ENCODE results near the gene SLC4A9.
A peak's percentile ranks its signal among the peaks of the same experiment; 100 is the strongest.
"Not testable (repeated sequence)": the region's sequence is repeated elsewhere in the genome, so short reads cannot be mapped to it uniquely, and the experiment has no call there.

The SLC4A9 gene

GRCh38 chr5:140400730-140401361, 40.9 kb downstream of the SLC4A9 start:
- DNase-seq (ENCODE audit: low read depth in 2 of 2), result peak; percentile 77 to 79

DNA sequence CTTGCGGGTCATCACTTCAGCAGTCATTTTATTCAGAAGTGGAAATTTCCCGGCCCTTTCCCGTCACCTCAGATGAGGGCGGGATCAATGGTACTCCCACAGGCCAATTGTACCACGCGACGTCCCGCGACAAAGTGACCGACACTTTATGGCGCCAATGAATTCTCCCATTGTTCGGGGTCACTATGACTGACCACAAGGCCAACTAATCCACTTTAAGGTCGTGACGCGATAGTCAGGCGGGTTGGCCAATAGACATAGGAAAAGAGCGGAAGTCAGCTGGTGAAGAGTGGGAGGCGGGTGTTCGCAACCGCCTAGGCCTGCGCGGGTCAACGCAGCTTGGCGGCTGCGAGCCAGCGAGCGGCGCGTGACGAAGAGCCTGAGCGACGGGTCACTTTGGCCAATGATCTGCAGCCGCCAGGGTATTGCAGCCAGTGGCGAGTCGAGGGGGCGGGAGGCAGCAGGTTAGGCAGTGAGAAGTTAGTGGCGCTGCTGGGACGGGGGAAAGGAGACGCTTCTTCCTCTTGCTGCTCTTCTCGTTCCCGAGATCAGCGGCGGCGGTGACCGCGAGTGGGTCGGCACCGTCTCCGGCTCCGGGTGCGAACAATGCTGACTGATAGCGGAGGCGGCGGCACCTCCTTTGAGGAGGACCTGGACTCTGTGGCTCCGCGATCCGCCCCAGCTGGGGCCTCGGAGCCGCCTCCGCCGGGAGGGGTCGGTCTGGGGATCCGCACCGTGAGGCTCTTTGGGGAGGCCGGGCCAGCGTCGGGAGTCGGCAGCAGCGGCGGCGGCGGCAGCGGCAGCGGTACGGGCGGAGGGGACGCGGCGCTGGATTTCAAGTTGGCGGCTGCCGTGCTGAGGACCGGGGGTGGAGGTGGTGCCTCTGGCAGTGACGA, 41.6 kb downstream of the SLC4A9 start, which contains the start of gene ANKHD1:
TSS of gene ANKHD1 (plus strand) at position 472 of the 896 bp plus-strand sequence. CDS start at position 607, 135 bp downstream.
- peak; percentile 95 to 97 for DNase-seq (ENCODE audit: low read depth in 2 of 2)

DNA sequence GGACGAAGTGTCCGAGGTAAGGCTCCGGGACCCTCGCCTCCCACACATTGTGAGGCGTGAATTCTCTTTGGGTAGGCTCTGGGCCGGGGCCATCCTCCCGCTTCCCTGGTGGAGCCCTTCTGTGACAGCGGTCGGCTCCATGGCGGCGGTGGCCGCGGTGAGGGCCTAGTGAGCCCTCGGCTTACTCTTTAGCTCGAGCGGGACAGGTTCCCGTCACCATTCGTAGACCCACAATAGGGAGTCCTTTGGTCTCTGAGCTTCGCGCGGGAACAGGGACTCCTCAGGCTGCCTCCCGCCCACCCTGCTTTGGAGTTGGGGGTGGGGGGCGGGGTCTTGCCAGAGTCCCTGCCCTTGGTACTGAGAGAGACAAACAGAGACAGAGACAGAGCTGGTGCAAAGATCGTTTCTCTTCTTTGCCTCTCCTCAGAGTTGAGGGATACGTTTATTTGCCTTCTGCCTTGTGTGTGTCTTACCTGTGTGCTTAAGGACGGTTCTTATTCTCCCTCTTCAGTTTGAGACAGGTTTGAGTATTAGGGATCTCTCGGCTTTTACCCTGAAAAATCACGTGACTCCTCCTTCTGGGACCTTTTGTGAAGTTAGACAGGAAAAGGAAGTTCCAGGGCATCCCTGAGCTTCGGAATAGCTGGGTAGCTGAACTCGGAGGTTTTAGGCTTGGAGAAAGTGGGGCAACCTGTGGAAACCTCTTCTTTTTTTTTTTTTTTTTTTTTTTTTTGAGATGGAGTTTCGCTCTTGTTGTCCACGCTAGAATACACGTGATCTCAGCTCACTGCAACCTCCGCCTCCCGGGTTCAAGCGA, 42.5 kb downstream of the SLC4A9 start:
- peak; percentile 19 to 41 for DNase-seq (ENCODE audit: low read depth in 2 of 2)

- no peak for DNase-seq (ENCODE audit: low read depth in 2 of 2)
Observed at GRCh38 chr5:140403613-140404012, 43.6 kb downstream of the SLC4A9 start.

DNA sequence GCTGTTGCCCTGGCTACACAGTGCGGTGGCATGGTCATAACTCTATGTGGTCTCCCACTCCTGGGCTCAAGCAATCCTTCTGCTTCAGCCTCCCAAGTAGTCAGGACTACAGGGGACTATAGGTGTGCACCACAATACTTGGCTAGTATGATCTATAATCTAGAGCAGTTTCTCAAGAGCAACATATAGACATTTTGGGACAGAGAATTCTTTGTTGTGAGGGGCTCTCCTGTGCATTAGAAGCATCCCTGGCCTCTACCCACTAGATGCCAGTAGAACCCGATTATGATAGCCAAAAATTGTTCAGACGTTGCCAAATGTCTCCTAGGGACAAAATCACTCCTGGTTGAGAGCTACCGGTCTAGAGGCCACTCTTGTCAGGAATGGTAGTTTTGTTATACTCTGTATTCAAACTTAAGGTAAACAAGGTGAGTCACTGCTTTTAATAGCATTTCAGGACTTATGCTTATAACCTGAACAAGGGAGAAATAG, 48.8 kb downstream of the SLC4A9 start:
- no peak for DNase-seq (ENCODE audit: low read depth in 2 of 2)

GRCh38 chr5:140413230-140413629, 53.2 kb downstream of the SLC4A9 start:
- no peak for DNase-seq (ENCODE audit: low read depth in 2 of 2)

GRCh38 chr5:140417235-140417634, 57.2 kb downstream of the SLC4A9 start:
- no peak for DNase-seq (ENCODE audit: low read depth in 2 of 2)

- DNase-seq (ENCODE audit: low read depth in 2 of 2), result no peak
Observed at GRCh38 chr5:140418862-140419520, 59.0 kb downstream of the SLC4A9 start.

GRCh38 chr5:140420226-140420570, 60.2 kb downstream of the SLC4A9 start:
- no peak for DNase-seq (ENCODE audit: low read depth in 2 of 2)

- no peak for DNase-seq (ENCODE audit: low read depth in 2 of 2)
Observed at GRCh38 chr5:140420665-140421361, 60.8 kb downstream of the SLC4A9 start.

- DNase-seq (ENCODE audit: low read depth in 2 of 2), result not testable (repeated sequence)
Observed at GRCh38 chr5:140421375-140421774, 61.4 kb downstream of the SLC4A9 start.

GRCh38 chr5:140423609-140424008, 63.6 kb downstream of the SLC4A9 start:
- DNase-seq (ENCODE audit: low read depth in 2 of 2), result no peak

- DNase-seq (ENCODE audit: low read depth in 2 of 2), result no peak
Observed at GRCh38 chr5:140424135-140424534, 64.1 kb downstream of the SLC4A9 start.
